Adipocyte (in vitro differentiated cells): ENCODE results near the gene KCNMA1.
A peak's percentile ranks its signal among the peaks of the same experiment; 100 is the strongest.

Experiments used
- DNase-seq: peaks from one replicate; pipeline ENCODE4 v3.0.0-alpha.2; 2015; ENCODE audit warnings: low read depth
- H3K27me3 ChIP-seq: replicated peaks from 2 replicates; pipeline ENCODE4 v1.7.0; 2013; ENCODE audit warnings: mild to moderate bottlenecking, low read length, moderate library complexity; ENCODE audit not compliant: control insufficient read depth, insufficient read depth
- H3K36me3 ChIP-seq: 2 replicates; pipeline ENCODE4 v1.7.0; 2013; ENCODE audit warnings: low read length, mild to moderate bottlenecking, moderate library complexity; ENCODE audit not compliant: control insufficient read depth, insufficient read depth, severe bottlenecking
- H3K4me1 ChIP-seq: 2 replicates; pipeline ENCODE4 v1.7.0; 2013; ENCODE audit warnings: mild to moderate bottlenecking, low read length, moderate library complexity; ENCODE audit not compliant: control insufficient read depth, insufficient read depth
- H3K4me3 ChIP-seq: 2 replicates; pipeline ENCODE4 v1.7.0; 2013; ENCODE audit warnings: mild to moderate bottlenecking, low read length, moderate library complexity
- H3K9ac ChIP-seq: 2 replicates; pipeline ENCODE4 v1.7.0; 2013; ENCODE audit warnings: mild to moderate bottlenecking, low read length, moderate library complexity
- H3K9me3 ChIP-seq: 2 replicates; pipeline ENCODE4 v1.7.0; 2013; ENCODE audit warnings: mild to moderate bottlenecking, low read length, moderate library complexity; ENCODE audit not compliant: control insufficient read depth

Gene KCNMA1

DNA sequence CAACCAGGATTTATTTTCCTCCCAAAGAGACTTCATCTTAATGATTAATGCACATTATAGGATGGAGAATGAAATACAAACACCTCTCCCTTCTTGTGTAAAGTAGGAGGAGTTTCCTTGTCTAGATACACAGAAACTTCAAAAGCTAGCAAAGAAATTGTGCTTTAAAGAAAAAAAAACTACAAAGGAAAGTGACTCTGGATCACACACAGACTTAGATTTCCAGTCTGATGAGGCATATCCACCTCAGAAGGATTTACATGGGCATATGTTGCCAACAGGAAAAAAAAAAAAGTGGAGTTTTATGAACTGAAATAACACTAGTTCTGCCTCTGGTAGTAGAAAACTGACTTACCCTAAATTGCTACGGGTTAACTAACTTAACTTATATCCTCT, 449.6 kb downstream of the KCNMA1 start:
- no peaks in the 10 kb centered on the region for H3K4me1 ChIP-seq
- no peak overlapping the region for H3K9ac ChIP-seq
- no peaks in the 10 kb centered on the region for H3K36me3 ChIP-seq
- H3K27me3 ChIP-seq: no peaks in the 10 kb centered on the region
- no peak for DNase-seq
- H3K9me3 ChIP-seq: no peaks in the 10 kb centered on the region
- no peak overlapping the region for H3K4me3 ChIP-seq

DNA sequence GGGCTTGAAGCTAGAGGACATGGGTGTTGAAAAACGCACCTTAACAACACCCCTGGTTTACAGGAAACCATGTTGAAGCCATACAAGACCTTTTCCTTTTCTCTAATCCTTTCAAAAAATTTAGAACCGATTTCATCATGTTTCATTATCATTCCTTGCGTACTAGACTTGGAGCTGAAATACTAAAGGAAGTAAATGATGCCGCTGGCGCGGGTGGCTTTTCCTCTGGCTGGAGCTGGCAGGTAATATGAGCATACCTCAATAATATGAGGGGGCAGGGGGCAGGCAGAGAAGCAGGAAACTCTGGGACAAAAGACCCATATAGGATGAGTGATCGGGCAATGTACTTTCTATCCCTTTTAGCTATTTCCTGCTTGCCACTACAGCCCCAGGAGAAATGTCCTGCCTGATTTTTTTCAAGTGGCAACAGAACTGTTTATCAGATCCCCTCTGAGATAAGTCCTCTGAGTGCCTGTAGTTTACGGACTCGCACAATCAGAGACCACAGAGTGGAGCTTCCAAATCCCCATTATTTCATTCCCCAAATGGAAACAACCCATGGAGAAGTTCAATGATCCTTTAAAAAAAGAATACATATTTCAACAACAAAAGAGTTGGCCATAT, 450.1 kb downstream of the KCNMA1 start:
- Histone ChIP-seq H3K4me3 (no peak overlapping the region), H3K9me3 (no peaks in the 10 kb centered on the region), H3K36me3 (no peaks in the 10 kb centered on the region), H3K9ac (no peak overlapping the region), H3K27me3 (no peaks in the 10 kb centered on the region), H3K4me1 (no peaks in the 10 kb centered on the region)
- DNase-seq: no peak

DNA sequence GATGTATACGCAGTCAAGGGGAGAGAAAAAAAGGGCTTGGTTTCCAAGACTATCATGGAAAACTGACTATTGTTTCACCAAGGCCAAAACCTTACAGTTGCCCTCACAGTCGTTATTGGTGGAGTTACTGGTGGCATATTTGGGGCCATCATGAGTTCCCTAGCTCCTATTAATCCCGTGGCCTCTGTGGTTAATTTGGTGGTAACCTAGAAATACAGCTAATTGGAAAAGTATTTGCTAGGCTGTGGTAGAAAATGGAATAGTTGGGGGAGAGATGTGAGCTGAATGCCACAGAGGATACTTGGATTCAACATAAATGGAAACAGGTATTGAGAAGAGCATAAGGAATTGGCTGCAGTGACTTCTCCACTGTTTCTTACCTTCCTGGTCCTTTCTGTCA, 450.7 kb downstream of the KCNMA1 start:
- no peaks in the 10 kb centered on the region for H3K4me1 ChIP-seq
- no peak overlapping the region for H3K9ac ChIP-seq
- no peaks in the 10 kb centered on the region for H3K9me3 ChIP-seq
- H3K36me3 ChIP-seq: no peaks in the 10 kb centered on the region
- H3K27me3 ChIP-seq: no peaks in the 10 kb centered on the region
- DNase-seq: no peak
- H3K4me3 ChIP-seq: no peak overlapping the region

DNA sequence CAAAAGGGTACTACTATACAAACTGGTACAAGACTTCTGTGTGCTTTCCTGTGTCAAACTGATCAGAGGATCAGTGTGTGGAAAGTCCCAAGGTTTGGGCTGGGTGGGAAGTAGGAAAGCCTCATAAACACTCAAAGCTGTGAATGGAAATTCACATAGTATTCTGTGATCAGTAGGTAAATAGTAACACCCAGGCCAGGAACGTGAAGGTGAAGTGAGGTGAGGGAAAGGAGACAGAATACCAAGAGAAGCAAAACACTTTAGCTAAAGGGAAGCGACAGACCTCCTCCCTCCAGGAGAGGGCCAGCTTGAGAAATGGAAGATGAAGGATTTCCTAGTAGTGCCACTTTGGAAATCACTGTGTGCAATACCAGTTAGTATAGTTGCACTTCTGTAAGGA, 451.9 kb downstream of the KCNMA1 start:
- Histone ChIP-seq H3K9ac (no peak overlapping the region), H3K27me3 (no peaks in the 10 kb centered on the region), H3K36me3 (no peaks in the 10 kb centered on the region), H3K9me3 (no peaks in the 10 kb centered on the region), H3K4me1 (no peaks in the 10 kb centered on the region), H3K4me3 (no peak overlapping the region)
- no peak for DNase-seq

DNA sequence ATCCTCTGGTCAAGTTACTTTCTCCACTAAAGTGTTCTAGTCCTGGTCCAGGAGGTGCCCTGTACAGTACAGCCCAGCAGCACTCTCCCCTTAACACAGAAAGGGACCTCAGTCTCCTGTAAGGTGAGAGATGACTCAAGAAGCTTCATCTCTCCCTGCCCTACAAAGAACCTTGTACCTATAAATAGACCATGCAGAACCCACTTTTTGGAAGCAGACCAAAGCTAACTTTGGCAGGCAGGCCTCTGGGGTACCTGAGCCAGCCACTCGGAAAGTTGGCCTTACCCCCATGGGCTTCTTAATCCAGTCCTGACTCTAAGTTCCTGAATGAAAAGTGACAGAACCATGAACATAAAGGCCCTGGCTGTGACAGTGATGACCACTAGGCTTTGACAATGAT, 454.8 kb downstream of the KCNMA1 start:
- Histone ChIP-seq H3K9me3 (no peaks in the 10 kb centered on the region), H3K4me3 (no peak overlapping the region), H3K36me3 (no peaks in the 10 kb centered on the region), H3K4me1 (peaks cover 19% of the 10 kb centered on the region), H3K27me3 (no peaks in the 10 kb centered on the region), H3K9ac (no peak overlapping the region)
- no peak for DNase-seq

DNA sequence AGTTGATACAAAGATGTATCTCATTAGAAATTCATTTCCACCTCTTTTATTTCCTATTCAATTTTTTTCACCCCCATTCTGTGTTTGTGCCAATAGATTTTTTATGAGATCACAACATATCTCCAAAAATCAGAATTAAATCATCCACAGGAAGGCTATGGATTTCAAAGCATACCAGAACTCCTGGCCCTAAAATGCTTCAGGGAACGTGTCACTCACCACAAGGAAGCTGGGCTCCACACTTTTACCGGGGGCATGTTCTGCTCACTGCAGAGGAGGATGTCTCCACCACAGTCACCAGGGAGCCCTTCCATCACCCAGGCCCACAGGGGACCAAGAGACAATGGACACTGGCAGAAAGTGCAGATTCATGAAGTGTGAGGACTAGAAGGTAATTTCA, 456.8 kb downstream of the KCNMA1 start:
- Histone ChIP-seq H3K36me3 (no peaks in the 10 kb centered on the region), H3K9me3 (no peaks in the 10 kb centered on the region), H3K9ac (no peak overlapping the region), H3K4me3 (no peak overlapping the region), H3K27me3 (no peaks in the 10 kb centered on the region), H3K4me1 (peaks cover 19% of the 10 kb centered on the region)
- no peak for DNase-seq

DNA sequence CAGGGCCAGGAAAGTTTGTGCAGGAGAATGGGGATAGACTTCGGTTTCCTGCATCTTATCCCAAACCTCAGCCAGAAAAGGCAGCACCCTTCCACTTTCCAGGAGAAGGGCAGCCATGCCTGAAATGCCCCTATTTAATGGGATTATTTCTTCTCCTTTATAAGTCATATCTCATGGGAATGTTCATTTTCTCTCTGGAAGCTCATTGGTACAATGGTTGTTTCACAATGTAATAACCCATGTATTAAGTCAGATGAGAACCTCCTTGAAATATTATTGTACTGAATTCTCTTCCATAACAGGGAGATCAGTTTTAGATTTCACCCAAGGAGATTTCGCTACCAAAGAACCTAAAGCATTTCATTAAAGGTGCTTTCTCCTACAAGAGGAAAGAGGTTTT, 457.5 kb downstream of the KCNMA1 start:
- H3K36me3 ChIP-seq: no peaks in the 10 kb centered on the region
- H3K4me3 ChIP-seq: peak overlapping the region; percentile 12
- peaks cover 19% of the 10 kb centered on the region for H3K4me1 ChIP-seq
- no peak for DNase-seq
- H3K9me3 ChIP-seq: no peaks in the 10 kb centered on the region
- peak overlapping the region; percentile 53 for H3K9ac ChIP-seq
- H3K27me3 ChIP-seq: no peaks in the 10 kb centered on the region

DNA sequence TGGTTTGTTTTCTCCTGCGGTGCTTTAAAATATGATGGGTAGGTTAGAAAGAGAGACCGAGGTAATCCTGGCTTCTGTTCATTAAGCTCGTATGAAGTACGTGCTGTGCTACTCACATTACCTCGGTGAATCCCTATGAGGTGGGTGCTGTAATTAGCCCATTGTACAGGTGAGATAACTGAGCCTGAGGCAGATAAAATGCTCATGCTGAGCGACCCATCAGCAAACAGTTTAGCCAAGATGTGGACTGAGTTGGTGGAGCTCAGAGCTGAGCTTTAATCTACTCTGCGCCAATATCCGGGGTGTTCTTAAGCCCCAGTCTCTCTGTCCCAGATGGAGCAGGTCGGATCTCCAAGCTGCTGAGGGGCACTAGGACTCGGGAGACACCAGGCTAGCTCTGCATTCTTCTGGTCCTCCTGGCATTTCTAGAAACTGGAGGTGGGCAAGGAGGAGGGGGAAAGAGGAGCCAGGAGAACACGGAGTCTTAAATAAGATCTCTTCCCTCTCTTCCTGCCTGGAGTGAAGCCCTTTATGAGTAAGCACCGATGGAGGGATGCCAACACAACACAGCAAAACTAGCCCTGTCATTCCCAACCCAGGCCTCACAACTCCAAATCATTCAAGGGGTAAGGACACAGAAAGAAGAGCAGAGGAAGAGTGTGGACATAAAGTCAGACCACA, 458.5 kb downstream of the KCNMA1 start:
- peaks cover 19% of the 10 kb centered on the region for H3K4me1 ChIP-seq
- peak overlapping the region; percentile 12 for H3K4me3 ChIP-seq
- DNase-seq: peak; percentile 88
- no peaks in the 10 kb centered on the region for H3K9me3 ChIP-seq
- H3K27me3 ChIP-seq: no peaks in the 10 kb centered on the region
- H3K9ac ChIP-seq: peak overlapping the region; percentile 53
- H3K36me3 ChIP-seq: no peaks in the 10 kb centered on the region

DNA sequence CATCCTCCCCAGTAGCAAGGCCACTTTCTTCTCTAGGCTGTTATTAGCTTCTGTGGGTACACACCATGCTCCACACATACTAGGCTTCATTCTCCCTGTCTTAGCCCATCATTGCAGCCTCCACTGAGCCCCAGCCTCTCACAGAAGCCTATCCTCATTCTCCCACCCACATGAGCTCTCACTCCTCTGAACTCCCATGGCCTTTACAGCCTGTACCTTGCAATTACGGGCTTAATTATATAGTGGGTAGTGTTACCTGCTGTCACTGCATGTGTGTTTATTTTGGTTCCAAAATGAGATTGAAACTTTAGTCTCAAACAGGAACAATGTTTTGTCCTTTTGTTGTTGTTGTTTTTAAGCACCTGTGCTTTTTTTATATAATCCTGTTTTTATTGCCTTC, 460.0 kb downstream of the KCNMA1 start:
- Histone ChIP-seq H3K9ac (no peak overlapping the region), H3K36me3 (no peaks in the 10 kb centered on the region), H3K27me3 (no peaks in the 10 kb centered on the region), H3K4me3 (no peak overlapping the region), H3K9me3 (no peaks in the 10 kb centered on the region), H3K4me1 (peaks cover 19% of the 10 kb centered on the region)
- no peak for DNase-seq

DNA sequence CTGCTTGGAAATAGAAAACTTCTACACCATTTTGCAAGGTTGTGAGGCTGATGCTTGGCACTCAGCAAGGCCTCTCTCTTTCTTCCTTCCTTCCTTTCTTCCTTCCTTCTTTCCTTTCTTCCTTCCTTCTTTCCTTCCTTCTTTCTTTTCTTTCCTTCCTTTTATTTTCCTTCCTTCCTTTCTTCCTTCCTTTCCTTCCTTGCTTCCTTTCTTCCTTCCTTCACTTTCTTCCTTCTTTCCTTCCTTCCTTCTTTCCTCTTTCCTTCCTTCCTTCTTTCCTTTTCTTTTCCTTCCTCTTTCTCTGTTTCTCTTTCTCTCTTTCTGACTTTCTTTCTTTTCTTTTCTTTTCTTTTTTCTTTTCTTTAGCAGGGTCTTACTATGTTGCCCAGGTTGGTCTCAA, 460.4 kb downstream of the KCNMA1 start:
- Histone ChIP-seq H3K9ac (no peak overlapping the region), H3K36me3 (no peaks in the 10 kb centered on the region), H3K4me3 (no peak overlapping the region), H3K27me3 (no peaks in the 10 kb centered on the region), H3K4me1 (peaks cover 19% of the 10 kb centered on the region), H3K9me3 (no peaks in the 10 kb centered on the region)
- DNase-seq: no peak

DNA sequence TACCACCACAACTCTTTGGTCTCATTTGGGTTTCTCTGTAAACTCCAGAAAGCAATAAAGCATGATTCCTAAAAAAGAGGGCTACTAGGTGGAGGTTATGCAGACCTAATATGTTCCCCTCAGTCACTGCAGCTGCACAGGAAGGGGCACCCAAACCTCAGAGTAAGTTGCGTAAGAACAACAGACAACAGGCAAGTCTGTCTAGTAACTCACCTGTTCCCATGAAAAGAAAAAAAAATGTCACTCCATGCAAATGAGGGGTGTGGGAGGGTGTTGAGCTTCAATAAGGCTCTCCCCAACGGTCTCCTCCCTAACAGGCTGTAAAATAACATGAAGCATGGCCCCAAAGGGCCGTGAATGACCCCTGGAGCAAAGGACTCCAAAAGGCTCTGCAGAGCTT, 461.4 kb downstream of the KCNMA1 start:
- H3K4me3 ChIP-seq: no peak overlapping the region
- H3K4me1 ChIP-seq: peaks cover 19% of the 10 kb centered on the region
- no peaks in the 10 kb centered on the region for H3K9me3 ChIP-seq
- no peaks in the 10 kb centered on the region for H3K36me3 ChIP-seq
- H3K9ac ChIP-seq: no peak overlapping the region
- DNase-seq: no peak
- H3K27me3 ChIP-seq: no peaks in the 10 kb centered on the region
